Measurements from ENCODE around the gene RAB7A. TPM values are rescaled to one million over a fixed set of nuclear protein-coding genes. Genes with fewer than 3 reads are reported as not detected.

Gene RAB7A
- total and polyA plus RNA-seq, 2 of the 4 experiments (the other 2 are of a cell fraction), result 57.0 to 240 TPM

DNA sequence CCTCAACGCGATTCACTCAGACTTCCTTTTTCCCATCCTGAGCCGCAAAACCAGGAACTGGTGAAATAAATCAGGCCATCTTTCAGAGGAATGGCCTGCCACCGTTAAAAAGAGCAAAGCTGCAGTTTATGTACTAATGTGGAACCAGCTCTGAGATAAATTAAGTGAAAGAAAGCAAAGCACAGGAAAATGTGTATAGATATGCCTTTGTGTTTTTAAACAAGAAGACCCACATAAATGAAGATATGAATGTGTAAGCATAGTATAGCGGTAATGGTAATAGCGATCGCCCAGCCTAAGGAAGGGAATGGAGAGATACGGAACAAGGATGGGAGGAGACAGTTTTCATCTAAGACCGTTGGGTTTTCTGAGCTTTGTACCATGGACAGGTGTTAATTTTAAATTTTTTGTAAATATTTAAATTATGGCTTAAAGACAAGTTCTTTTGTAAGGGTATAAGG is 44.6 kb upstream of the RAB7A start (continued):
- no peak for TF ChIP-seq SMC3 (IDR thresholded peaks at IDR 0.05; ENCODE audit: low read depth, low read length)
- TF ChIP-seq FOS (IDR thresholded peaks at IDR 0.05; ENCODE audit: low read depth, low read length), result no peak
- no peak for TF ChIP-seq MXI1 (IDR thresholded peaks at IDR 0.05; ENCODE audit: borderline replicate concordance, low read depth, low read length)
- no peak for TF ChIP-seq RCOR1 (IDR thresholded peaks at IDR 0.05; ENCODE audit: insufficient replicate concordance, low read length)
- TF ChIP-seq NFE2L2 (IDR thresholded peaks at IDR 0.05; ENCODE audit: low read depth, low read length), result no peak

DNA sequence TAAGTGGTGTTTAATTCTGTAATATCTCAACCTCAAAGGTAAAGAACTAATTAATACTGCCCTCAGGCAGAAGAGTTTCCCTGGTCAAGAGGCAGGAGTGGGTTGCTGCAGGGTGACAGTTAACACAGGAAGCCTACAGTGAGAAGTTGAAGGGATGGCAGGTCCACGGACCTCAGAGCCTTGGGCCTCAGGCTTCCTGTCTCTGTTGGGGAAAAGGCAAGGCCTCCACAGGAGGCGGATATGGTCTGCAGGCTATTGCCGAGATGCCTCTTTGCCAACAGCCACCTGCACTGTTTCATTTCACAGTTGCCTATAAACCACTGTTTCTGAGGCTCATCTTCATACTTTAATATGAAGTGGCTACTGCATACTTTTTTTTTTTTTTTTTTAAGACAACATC is 42.0 kb upstream of the RAB7A start:
- Histone ChIP-seq H3K23ac (ENCODE audit: low read depth, low read length) (no peak overlapping the region), H2BK120ac (ENCODE audit: low read depth, low read length) (no peak overlapping the region), H3K36me3 (ENCODE audit: control insufficient read depth, insufficient read depth, low read length) (no peaks in the 10 kb centered on the region), H4K8ac (ENCODE audit: low read depth in 2 of 2, low read length in 2 of 2) (no peak overlapping the region), H3K27me3 (ENCODE audit: control insufficient read depth, insufficient read depth, low read length) (no peaks in the 10 kb centered on the region), H3K9me3 (ENCODE audit: control insufficient read depth, insufficient read depth, low read length) (no peaks in the 10 kb centered on the region), H3K27ac (ENCODE audit: insufficient read depth, low read length) (no peak overlapping the region), H3K4me1 (ENCODE audit: control insufficient read depth, insufficient read depth, low read length) (no peaks in the 10 kb centered on the region), H3K9me1 (ENCODE audit: insufficient read depth, low read length) (no peaks in the 10 kb centered on the region; the same call in 1 of the 2 replicates), H3K4me3 (ENCODE audit: insufficient read depth, low read depth, low read length) (no peak overlapping the region), H2AFZ (replicated peaks; ENCODE audit: low read length, poor library complexity) (no peak overlapping the region), H3K4me2 (ENCODE audit: low read depth, low read length) (no peak overlapping the region), H3K9ac (ENCODE audit: low read depth, low read length) (no peak overlapping the region), H3K4ac (ENCODE audit: low read depth, low read length) (no peak overlapping the region), H4K91ac (ENCODE audit: insufficient read depth, low read depth, low read length) (no peak overlapping the region), H2AK5ac (ENCODE audit: low read depth, low read length) (no peak overlapping the region), H3K56ac (ENCODE audit: extremely low read depth, insufficient read depth, low read length) (no peak overlapping the region), H2AK9ac (replicated peaks; ENCODE audit: low read depth, low read length, poor library complexity) (no peak overlapping the region), H2BK15ac (ENCODE audit: low read depth, low read length) (no peak overlapping the region), H2BK20ac (ENCODE audit: low read depth, low read length) (no peak overlapping the region), H2BK5ac (ENCODE audit: low read depth, low read length, poor library complexity, severe bottlenecking) (no peak overlapping the region), H4K5ac (ENCODE audit: low read depth, low read length) (no peak overlapping the region), H3K79me1 (ENCODE audit: low read depth in 1 of 2, low read length in 2 of 2) (peaks cover 0 to 14% of the 10 kb centered on the region in 2 experiments; a peak in 2 of 4 replicates), H3K18ac (ENCODE audit: low read depth, low read length) (no peak overlapping the region), H4K20me1 (ENCODE audit: insufficient read depth, low read length) (no peaks in the 10 kb centered on the region), H3K14ac (replicated peaks; ENCODE audit: low read depth, low read length) (no peak overlapping the region)
- DNase-seq (no peak), ATAC-seq (ENCODE audit: low read depth) (no peak)
- in situ Hi-C loops (cut with MboI; ENCODE audit: low sequenced_read_pairs), result no loop called here
- no CpG with 5 or more reads among the region's 3 CpGs for WGBS, 2 experiments (ENCODE audit: extremely low coverage in 2 of 2, insufficient read length in 1 of 2)
- ChIA-PET CTCF (no interaction called here), POLR2A (ENCODE audit: unreplicated experiment) (no interaction called here)
- no TSS peak for BruUV-seq (replicated peaks)
- intact Hi-C loops (cut with micrococcal nuclease), result no loop called here
- dilution Hi-C loops (cut with HindIII; ENCODE audit: low sequenced_read_pairs, unreplicated experiment), result no loop called here
- TF ChIP-seq RCOR1 (IDR thresholded peaks at IDR 0.05; ENCODE audit: insufficient replicate concordance, low read length) (no peak), CEBPB (IDR thresholded peaks at IDR 0.05; ENCODE audit: low read depth, low read length) (no peak), MAZ (IDR thresholded peaks at IDR 0.05; ENCODE audit: borderline replicate concordance, low read depth, low read length) (no peak), MXI1 (IDR thresholded peaks at IDR 0.05; ENCODE audit: borderline replicate concordance, low read depth, low read length) (no peak), RAD21 (IDR thresholded peaks at IDR 0.05; ENCODE audit: low read length) (no peak), CHD1 (IDR thresholded peaks at IDR 0.05; ENCODE audit: low read depth, low read length) (no peak), RFX5 (IDR thresholded peaks at IDR 0.05; ENCODE audit: low read depth, low read length) (no peak), FOS (IDR thresholded peaks at IDR 0.05; ENCODE audit: low read depth, low read length) (no peak), NFE2L2 (IDR thresholded peaks at IDR 0.05; ENCODE audit: low read depth, low read length) (no peak), SMC3 (IDR thresholded peaks at IDR 0.05; ENCODE audit: low read depth, low read length) (no peak)
- TF ChIP-seq, protein P1, sequence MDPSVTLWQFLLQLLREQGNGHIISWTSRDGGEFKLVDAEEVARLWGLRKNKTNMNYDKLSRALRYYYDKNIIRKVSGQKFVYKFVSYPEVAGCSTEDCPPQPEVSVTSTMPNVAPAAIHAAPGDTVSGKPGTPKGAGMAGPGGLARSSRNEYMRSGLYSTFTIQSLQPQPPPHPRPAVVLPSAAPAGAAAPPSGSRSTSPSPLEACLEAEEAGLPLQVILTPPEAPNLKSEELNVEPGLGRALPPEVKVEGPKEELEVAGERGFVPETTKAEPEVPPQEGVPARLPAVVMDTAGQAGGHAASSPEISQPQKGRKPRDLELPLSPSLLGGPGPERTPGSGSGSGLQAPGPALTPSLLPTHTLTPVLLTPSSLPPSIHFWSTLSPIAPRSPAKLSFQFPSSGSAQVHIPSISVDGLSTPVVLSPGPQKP (IDR thresholded peaks at IDR 0.05; ENCODE audit: borderline replicate concordance, low read depth, low read length), result no peak
- TF ChIP-seq, protein P2, sequence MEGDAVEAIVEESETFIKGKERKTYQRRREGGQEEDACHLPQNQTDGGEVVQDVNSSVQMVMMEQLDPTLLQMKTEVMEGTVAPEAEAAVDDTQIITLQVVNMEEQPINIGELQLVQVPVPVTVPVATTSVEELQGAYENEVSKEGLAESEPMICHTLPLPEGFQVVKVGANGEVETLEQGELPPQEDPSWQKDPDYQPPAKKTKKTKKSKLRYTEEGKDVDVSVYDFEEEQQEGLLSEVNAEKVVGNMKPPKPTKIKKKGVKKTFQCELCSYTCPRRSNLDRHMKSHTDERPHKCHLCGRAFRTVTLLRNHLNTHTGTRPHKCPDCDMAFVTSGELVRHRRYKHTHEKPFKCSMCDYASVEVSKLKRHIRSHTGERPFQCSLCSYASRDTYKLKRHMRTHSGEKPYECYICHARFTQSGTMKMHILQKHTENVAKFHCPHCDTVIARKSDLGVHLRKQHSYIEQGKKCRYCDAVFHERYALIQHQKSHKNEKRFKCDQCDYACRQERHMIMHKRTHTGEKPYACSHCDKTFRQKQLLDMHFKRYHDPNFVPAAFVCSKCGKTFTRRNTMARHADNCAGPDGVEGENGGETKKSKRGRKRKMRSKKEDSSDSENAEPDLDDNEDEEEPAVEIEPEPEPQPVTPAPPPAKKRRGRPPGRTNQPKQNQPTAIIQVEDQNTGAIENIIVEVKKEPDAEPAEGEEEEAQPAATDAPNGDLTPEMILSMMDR (conservative IDR thresholded peaks at IDR 0.05; ENCODE audit: low read depth, low read length), result no peak
- TF ChIP-seq, protein P3, sequence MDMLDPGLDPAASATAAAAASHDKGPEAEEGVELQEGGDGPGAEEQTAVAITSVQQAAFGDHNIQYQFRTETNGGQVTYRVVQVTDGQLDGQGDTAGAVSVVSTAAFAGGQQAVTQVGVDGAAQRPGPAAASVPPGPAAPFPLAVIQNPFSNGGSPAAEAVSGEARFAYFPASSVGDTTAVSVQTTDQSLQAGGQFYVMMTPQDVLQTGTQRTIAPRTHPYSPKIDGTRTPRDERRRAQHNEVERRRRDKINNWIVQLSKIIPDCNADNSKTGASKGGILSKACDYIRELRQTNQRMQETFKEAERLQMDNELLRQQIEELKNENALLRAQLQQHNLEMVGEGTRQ (IDR thresholded peaks at IDR 0.05; ENCODE audit: low read depth, low read length), result no peak
